HepG2 (cell line): ENCODE data around the gene SLC4A11. TPM values are rescaled to one million over a fixed set of nuclear protein-coding genes. Genes with fewer than 3 reads are reported as not detected.

ENCODE experiments used
- ARID5B ChIP-seq: IDR thresholded peaks from 2 replicates; pipeline ENCODE4 v1.4.0; 2020; ENCODE audit warnings: mild to moderate bottlenecking, missing genetic modification reagents
- CBX1 ChIP-seq: IDR thresholded peaks from one replicate; pipeline ENCODE4 v1.6.1; 2016; ENCODE audit warnings: antibody characterized with exemption, low read depth
- FOXA3 ChIP-seq: IDR thresholded peaks from 2 replicates; pipeline ENCODE4 v1.6.1; 2016; ENCODE audit warnings: missing genetic modification reagents, missing compliant biosample characterization
- MED1 ChIP-seq: sonication (generic); formaldehyde crosslinking; IDR thresholded peaks from 2 replicates; pipeline ENCODE4 v1.4.0; 2020; ENCODE audit warnings: missing genetic modification reagents
- NFAT5 ChIP-seq: sonication (generic); formaldehyde crosslinking; IDR thresholded peaks from 2 replicates; pipeline ENCODE4 v1.4.0; 2020; ENCODE audit warnings: missing genetic modification reagents
- PHF5A ChIP-seq: IDR thresholded peaks from one replicate; pipeline ENCODE4 v1.6.1; 2018; ENCODE audit warnings: low read depth, missing genetic modification reagents; ENCODE audit not compliant: unreplicated experiment
- SMAD9 ChIP-seq: sonication (generic); formaldehyde crosslinking; IDR thresholded peaks from 2 replicates; pipeline ENCODE4 v1.5.1; 2020; ENCODE audit warnings: mild to moderate bottlenecking, missing genetic modification reagents
- ZBTB44 ChIP-seq: sonication (generic); formaldehyde crosslinking; IDR thresholded peaks from 2 replicates; pipeline ENCODE4 v1.4.0; 2020; ENCODE audit warnings: missing genetic modification reagents
- ZHX1 ChIP-seq: sonication (generic); formaldehyde crosslinking; IDR thresholded peaks from 2 replicates; pipeline ENCODE4 v1.8.1; 2022; ENCODE audit warnings: low read depth, mild to moderate bottlenecking, missing genetic modification reagents
- ZNF18 ChIP-seq: sonication (generic); formaldehyde crosslinking; IDR thresholded peaks from 2 replicates; pipeline ENCODE4 v1.8.0; 2022; ENCODE audit warnings: mild to moderate bottlenecking, missing genetic modification reagents; ENCODE audit not compliant: insufficient replicate concordance
- ZNF292 ChIP-seq: sonication (generic); formaldehyde crosslinking; IDR thresholded peaks from 2 replicates; pipeline ENCODE4 v1.8.1; 2022; ENCODE audit warnings: mild to moderate bottlenecking, low read depth, missing genetic modification reagents, borderline replicate concordance
- ZNF296 ChIP-seq: sonication (generic); formaldehyde crosslinking; conservative IDR thresholded peaks from 2 replicates; pipeline ENCODE4 v1.5.0; 2020; ENCODE audit warnings: mild to moderate bottlenecking, missing genetic modification reagents
- ZNF530 ChIP-seq: sonication (generic); formaldehyde crosslinking; IDR thresholded peaks from 2 replicates; pipeline ENCODE4 v1.5.0; 2020; ENCODE audit warnings: low read depth, mild to moderate bottlenecking, missing genetic modification reagents
- polyA plus RNA-seq, 8 experiments: library from polyadenylated mRNA; depleted of rRNA in 3 of 8; stranded (reverse) in 7 of 8; unstranded in 1 of 8; fragments of >200 nt; fragmentation: Illumina TruSeq in 4 of 8; extraction: Trizol in 4 of 8; gene quantifications; 2 replicates each; pipeline versions ENCODE4 v1.2.1 to v1.2.3, GENCODE V29; 2011 to 2016; ENCODE audit warnings: low read depth in 4 of 8, missing spikeins in 1 of 8, mixed read lengths in 1 of 8; ENCODE audit not compliant: insufficient read depth in 1 of 8
- total RNA-seq, 5 experiments: library from RNA; depleted of rRNA; stranded (reverse); fragments of >200 nt; fragmentation: Illumina TruSeq; extraction: Trizol; gene quantifications; 2 replicates each; pipeline ENCODE4 v1.2.3, GENCODE V29; 2016; ENCODE audit warnings: low read depth in 1 of 5

Gene SLC4A11
- total and polyA plus RNA-seq, 2 of the 13 experiments (the other 11 are each of a cell fraction or from before 2014, with no cell fraction given), result 3.9 to 27.0 TPM

- TF ChIP-seq ZNF530 (CRISPR knock-in tag) (no peak), FOXA3 (CRISPR knock-in tag) (peak; percentile 84), SMAD9 (CRISPR knock-in tag) (no peak), NFAT5 (CRISPR knock-in tag) (peak; percentile 49; the same call in 1 of the 2 replicates), ZBTB44 (CRISPR knock-in tag) (no peak), ZNF18 (CRISPR knock-in tag) (peak; percentile 91), ZNF296 (CRISPR knock-in tag) (no peak), CBX1 (peak; percentile 74), ARID5B (CRISPR knock-in tag) (peak; percentile 93), PHF5A (CRISPR knock-in tag) (peak; percentile 85), ZHX1 (CRISPR knock-in tag) (peak; percentile 96), ZNF292 (CRISPR knock-in tag) (peak; percentile 68; the same call in 1 of the 2 replicates), MED1 (peak; percentile 96)
These were observed 14.1 kb downstream of the SLC4A11 start (continued) for GRCh38 chr20:3224681-3225421.
